ENCODE data around the gene CDH11. TPM values are rescaled to one million over a fixed set of nuclear protein-coding genes. Genes with fewer than 3 reads are reported as not detected.

The CDH11 gene
- total and polyA plus RNA-seq, 2 experiments from 2014 or later: 3.5 to 19.6 TPM

DNA sequence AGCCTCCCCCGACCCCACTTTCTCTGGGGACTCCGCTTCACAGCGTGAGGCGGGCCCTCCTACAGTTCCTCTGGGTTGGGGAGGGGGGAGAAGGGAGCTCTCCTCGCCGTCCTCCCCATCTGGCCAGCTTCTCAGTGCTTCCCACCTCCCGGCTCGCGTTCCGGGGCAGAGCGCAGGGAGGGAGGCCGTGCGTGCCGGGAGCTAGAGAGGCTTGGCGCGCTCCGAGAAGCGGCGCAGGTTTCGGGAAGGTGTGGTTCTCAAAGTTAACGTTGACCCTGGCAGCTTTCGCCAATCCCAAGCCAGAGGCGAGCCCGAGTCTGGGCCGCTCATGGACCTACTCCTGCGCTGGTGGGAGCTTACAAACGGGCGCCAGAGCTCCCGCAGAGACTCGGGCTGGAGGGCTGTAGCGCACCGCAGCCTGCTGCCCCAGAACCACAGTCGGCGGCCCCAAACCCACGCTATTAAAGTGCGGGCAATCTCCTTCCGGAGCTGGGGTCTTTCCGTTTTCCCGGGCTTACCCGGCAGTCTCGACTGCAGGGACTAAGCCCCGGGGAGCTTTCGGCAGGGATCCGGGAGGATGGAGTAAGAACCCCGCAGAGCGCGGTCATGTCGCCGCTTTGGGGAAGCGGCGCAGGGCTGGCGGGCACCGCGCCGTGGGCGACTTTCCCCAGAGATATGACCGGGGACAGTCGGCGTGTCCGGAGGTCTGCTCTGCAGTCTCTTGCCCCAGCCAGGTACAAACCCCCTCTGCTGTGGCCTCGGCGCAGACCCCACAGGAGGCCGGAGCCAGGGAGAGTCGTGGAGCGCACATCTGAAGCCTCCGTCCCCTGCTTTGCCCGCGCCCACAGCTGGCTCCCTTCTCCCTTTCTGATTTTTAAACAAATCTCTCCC lies 787 bp downstream of the CDH11 start (continued):
- TF ChIP-seq, protein P1, sequence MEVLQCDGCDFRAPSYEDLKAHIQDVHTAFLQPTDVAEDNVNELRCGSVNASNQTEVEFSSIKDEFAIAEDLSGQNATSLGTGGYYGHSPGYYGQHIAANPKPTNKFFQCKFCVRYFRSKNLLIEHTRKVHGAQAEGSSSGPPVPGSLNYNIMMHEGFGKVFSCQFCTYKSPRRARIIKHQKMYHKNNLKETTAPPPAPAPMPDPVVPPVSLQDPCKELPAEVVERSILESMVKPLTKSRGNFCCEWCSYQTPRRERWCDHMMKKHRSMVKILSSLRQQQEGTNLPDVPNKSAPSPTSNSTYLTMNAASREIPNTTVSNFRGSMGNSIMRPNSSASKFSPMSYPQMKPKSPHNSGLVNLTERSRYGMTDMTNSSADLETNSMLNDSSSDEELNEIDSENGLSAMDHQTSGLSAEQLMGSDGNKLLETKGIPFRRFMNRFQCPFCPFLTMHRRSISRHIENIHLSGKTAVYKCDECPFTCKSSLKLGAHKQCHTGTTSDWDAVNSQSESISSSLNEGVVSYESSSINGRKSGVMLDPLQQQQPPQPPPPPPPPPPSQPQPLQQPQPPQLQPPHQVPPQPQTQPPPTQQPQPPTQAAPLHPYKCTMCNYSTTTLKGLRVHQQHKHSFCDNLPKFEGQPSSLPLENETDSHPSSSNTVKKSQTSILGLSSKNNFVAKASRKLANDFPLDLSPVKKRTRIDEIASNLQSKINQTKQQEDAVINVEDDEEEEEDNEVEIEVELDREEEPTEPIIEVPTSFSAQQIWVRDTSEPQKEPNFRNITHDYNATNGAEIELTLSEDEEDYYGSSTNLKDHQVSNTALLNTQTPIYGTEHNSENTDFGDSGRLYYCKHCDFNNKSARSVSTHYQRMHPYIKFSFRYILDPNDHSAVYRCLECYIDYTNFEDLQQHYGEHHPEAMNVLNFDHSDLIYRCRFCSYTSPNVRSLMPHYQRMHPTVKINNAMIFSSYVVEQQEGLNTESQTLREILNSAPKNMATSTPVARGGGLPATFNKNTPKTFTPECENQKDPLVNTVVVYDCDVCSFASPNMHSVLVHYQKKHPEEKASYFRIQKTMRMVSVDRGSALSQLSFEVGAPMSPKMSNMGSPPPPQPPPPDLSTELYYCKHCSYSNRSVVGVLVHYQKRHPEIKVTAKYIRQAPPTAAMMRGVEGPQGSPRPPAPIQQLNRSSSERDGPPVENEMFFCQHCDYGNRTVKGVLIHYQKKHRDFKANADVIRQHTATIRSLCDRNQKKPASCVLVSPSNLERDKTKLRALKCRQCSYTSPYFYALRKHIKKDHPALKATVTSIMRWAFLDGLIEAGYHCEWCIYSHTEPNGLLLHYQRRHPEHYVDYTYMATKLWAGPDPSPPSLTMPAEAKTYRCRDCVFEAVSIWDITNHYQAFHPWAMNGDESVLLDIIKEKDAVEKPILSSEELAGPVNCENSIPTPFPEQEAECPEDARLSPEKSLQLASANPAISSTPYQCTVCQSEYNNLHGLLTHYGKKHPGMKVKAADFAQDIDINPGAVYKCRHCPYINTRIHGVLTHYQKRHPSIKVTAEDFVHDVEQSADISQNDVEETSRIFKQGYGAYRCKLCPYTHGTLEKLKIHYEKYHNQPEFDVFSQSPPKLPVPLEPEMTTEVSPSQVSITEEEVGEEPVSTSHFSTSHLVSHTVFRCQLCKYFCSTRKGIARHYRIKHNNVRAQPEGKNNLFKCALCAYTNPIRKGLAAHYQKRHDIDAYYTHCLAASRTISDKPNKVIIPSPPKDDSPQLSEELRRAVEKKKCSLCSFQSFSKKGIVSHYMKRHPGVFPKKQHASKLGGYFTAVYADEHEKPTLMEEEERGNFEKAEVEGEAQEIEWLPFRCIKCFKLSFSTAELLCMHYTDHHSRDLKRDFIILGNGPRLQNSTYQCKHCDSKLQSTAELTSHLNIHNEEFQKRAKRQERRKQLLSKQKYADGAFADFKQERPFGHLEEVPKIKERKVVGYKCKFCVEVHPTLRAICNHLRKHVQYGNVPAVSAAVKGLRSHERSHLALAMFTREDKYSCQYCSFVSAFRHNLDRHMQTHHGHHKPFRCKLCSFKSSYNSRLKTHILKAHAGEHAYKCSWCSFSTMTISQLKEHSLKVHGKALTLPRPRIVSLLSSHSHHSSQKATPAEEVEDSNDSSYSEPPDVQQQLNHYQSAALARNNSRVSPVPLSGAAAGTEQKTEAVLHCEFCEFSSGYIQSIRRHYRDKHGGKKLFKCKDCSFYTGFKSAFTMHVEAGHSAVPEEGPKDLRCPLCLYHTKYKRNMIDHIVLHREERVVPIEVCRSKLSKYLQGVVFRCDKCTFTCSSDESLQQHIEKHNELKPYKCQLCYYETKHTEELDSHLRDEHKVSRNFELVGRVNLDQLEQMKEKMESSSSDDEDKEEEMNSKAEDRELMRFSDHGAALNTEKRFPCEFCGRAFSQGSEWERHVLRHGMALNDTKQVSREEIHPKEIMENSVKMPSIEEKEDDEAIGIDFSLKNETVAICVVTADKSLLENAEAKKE (CRISPR knock-in tag; IDR thresholded peaks at IDR 0.05): no peak
- TF ChIP-seq, protein P2, sequence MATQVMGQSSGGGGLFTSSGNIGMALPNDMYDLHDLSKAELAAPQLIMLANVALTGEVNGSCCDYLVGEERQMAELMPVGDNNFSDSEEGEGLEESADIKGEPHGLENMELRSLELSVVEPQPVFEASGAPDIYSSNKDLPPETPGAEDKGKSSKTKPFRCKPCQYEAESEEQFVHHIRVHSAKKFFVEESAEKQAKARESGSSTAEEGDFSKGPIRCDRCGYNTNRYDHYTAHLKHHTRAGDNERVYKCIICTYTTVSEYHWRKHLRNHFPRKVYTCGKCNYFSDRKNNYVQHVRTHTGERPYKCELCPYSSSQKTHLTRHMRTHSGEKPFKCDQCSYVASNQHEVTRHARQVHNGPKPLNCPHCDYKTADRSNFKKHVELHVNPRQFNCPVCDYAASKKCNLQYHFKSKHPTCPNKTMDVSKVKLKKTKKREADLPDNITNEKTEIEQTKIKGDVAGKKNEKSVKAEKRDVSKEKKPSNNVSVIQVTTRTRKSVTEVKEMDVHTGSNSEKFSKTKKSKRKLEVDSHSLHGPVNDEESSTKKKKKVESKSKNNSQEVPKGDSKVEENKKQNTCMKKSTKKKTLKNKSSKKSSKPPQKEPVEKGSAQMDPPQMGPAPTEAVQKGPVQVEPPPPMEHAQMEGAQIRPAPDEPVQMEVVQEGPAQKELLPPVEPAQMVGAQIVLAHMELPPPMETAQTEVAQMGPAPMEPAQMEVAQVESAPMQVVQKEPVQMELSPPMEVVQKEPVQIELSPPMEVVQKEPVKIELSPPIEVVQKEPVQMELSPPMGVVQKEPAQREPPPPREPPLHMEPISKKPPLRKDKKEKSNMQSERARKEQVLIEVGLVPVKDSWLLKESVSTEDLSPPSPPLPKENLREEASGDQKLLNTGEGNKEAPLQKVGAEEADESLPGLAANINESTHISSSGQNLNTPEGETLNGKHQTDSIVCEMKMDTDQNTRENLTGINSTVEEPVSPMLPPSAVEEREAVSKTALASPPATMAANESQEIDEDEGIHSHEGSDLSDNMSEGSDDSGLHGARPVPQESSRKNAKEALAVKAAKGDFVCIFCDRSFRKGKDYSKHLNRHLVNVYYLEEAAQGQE (IDR thresholded peaks at IDR 0.05; ENCODE audit: unreplicated experiment): no peak
- TF ChIP-seq EZH2phosphoT487 (IDR thresholded peaks at IDR 0.05; ENCODE audit: unreplicated experiment) (peak; percentile 36), JUNB (IDR thresholded peaks at IDR 0.05; ENCODE audit: unreplicated experiment) (no peak), NANOG (IDR thresholded peaks at IDR 0.05; ENCODE audit: borderline replicate concordance) (no peak), EZH2 (IDR thresholded peaks at IDR 0.05; ENCODE audit: low read depth, unreplicated experiment) (peak; percentile 40), STAT1 (IDR thresholded peaks at IDR 0.05; ENCODE audit: unreplicated experiment) (no peak), CTCF (conservative IDR thresholded peaks at IDR 0.05; ENCODE audit: low read depth in 2 of 2) (no peak)
